Skin of body (tissue), 2 donors: ENCODE results near the gene TES. TPM values are rescaled to one million over a fixed set of nuclear protein-coding genes. Genes with fewer than 3 reads are reported as not detected.
"Not testable (repeated sequence)": the region's sequence is repeated elsewhere in the genome, so short reads cannot be mapped to it uniquely, and the experiment has no call there.

Experiments
- DNase-seq: peaks from one replicate; lab custom pipeline; 2025; lab: John Stamatoyannopoulos, UW
- total RNA-seq: library from RNA; depleted of rRNA; stranded (reverse); fragments of >200 nt; gene quantifications from one replicate; pipeline ENCODE4 v1.2.3, GENCODE V29; 2014

TES gene
- total RNA-seq, 1 donor from 2014 or later, result 52.0 TPM

GRCh38 chr7:116283595-116284204 is 73.4 kb downstream of the TES start:
- no peak for DNase-seq

- no peak for DNase-seq
Measured at GRCh38 chr7:116284390-116284789, 74.1 kb downstream of the TES start.

GRCh38 chr7:116285252-116285651 is 74.9 kb downstream of the TES start:
- DNase-seq, result no peak

GRCh38 chr7:116290740-116291139 is 80.4 kb downstream of the TES start:
- no peak for DNase-seq

- DNase-seq, result no peak
Measured at GRCh38 chr7:116291937-116292336, 81.6 kb downstream of the TES start.

- DNase-seq, result no peak
Measured at GRCh38 chr7:116292381-116292780, 82.0 kb downstream of the TES start.

- DNase-seq, result no peak
Measured at GRCh38 chr7:116293139-116293538, 82.8 kb downstream of the TES start.

- no peak for DNase-seq
Measured at GRCh38 chr7:116293633-116294032, 83.3 kb downstream of the TES start.

- not testable (repeated sequence) for DNase-seq
Measured at GRCh38 chr7:116295903-116296302, 85.6 kb downstream of the TES start.

- no peak for DNase-seq
Measured at GRCh38 chr7:116298055-116298454, 87.7 kb downstream of the TES start.

- no peak for DNase-seq
Measured at GRCh38 chr7:116298576-116298975, 88.2 kb downstream of the TES start.

GRCh38 chr7:116305485-116306408 is 95.4 kb downstream of the TES start:
- no peak for DNase-seq

- DNase-seq, result no peak
Measured at GRCh38 chr7:116306409-116307048, 96.2 kb downstream of the TES start.

GRCh38 chr7:116307253-116307652 is 96.9 kb downstream of the TES start:
- no peak for DNase-seq

Other genes starting within 250 kb of the TES start
- 2.2 TPM for gene TFEC, start 179.8 kb upstream of the TES start, total RNA-seq